GM23248 (cell line): Measurements from ENCODE around the gene TCF4. TPM values are rescaled to one million over a fixed set of nuclear protein-coding genes. Genes with fewer than 3 reads are reported as not detected.

Source experiments
- DNase-seq: peaks from one replicate; pipeline ENCODE4 v3.0.0-alpha.2; 2015
- H2AFZ ChIP-seq: fragments of 200-600 bp; sonication (generic); 2 replicates; pipeline ENCODE4 v1.6.1; 2016; ENCODE audit warnings: antibody characterized with exemption
- H3F3A ChIP-seq: fragments of 200-600 bp; sonication (generic); 2 replicates; pipeline ENCODE4 v1.6.1; 2016; ENCODE audit warnings: mild to moderate bottlenecking, antibody characterized with exemption, mixed run types; ENCODE audit not compliant: insufficient read depth
- H3K27ac ChIP-seq: fragments of 200-600 bp; sonication (generic); 2 replicates; pipeline ENCODE4 v1.5.1; 2016; ENCODE audit warnings: mild to moderate bottlenecking
- H3K27me3 ChIP-seq: fragments of 200-600 bp; sonication (generic); replicated peaks from 2 replicates; pipeline ENCODE4 v1.6.1; 2016; ENCODE audit warnings: mild to moderate bottlenecking; ENCODE audit not compliant: insufficient read depth
- H3K36me3 ChIP-seq: fragments of 200-600 bp; sonication (generic); 2 replicates; pipeline ENCODE4 v1.6.1; 2016; ENCODE audit warnings: low read depth, mild to moderate bottlenecking
- H3K4me1 ChIP-seq: fragments of 200-600 bp; sonication (generic); 2 replicates; pipeline ENCODE4 v1.6.1; 2016; ENCODE audit warnings: mild to moderate bottlenecking; ENCODE audit not compliant: insufficient read depth
- H3K4me2 ChIP-seq: fragments of 200-600 bp; sonication (generic); one replicate; pipeline ENCODE4 v1.6.1; 2016; ENCODE audit warnings: mild to moderate bottlenecking; ENCODE audit not compliant: unreplicated experiment
- H3K4me3 ChIP-seq: fragments of 200-600 bp; sonication (generic); 2 replicates; pipeline ENCODE4 v1.5.1; 2016; ENCODE audit warnings: mild to moderate bottlenecking
- H3K79me2 ChIP-seq: fragments of 200-600 bp; sonication (generic); 2 replicates; pipeline ENCODE4 v1.6.1; 2016; ENCODE audit warnings: mild to moderate bottlenecking; ENCODE audit not compliant: insufficient read depth
- H3K9ac ChIP-seq: fragments of 200-600 bp; sonication (generic); 2 replicates; pipeline ENCODE4 v1.6.1; 2016; ENCODE audit warnings: mild to moderate bottlenecking
- H3K9me2 ChIP-seq: fragments of 200-600 bp; sonication (generic); 2 replicates; pipeline ENCODE4 v1.6.1; 2016; ENCODE audit warnings: mixed run types, mild to moderate bottlenecking, moderate library complexity; ENCODE audit not compliant: insufficient read depth
- H3K9me3 ChIP-seq: fragments of 200-600 bp; sonication (generic); one replicate; pipeline ENCODE4 v1.6.1; 2017; ENCODE audit warnings: low read depth
- H4K20me1 ChIP-seq: fragments of 200-600 bp; sonication (generic); 2 replicates; pipeline ENCODE4 v1.6.0; 2016; ENCODE audit not compliant: insufficient read depth
- EZH2 ChIP-seq: fragments of 200-600 bp; sonication (generic); IDR thresholded peaks from 2 replicates; pipeline ENCODE4 v1.6.1; 2018; ENCODE audit warnings: antibody characterized with exemption, mild to moderate bottlenecking; ENCODE audit not compliant: insufficient read depth, poor library complexity, severe bottlenecking
- EZH2phosphoT487 ChIP-seq: fragments of 200-600 bp; sonication (generic); IDR thresholded peaks from 2 replicates; pipeline ENCODE4 v1.6.1; 2018; ENCODE audit warnings: antibody characterized with exemption, moderate library complexity, mild to moderate bottlenecking, low read depth; ENCODE audit not compliant: insufficient read depth
- WGBS, 2 experiments: methylation state at CpG; one replicate each; pipeline ENCODE4 v1.1.6; 2015 to 2017; ENCODE audit warnings: low lambda C conversion rate in 2 of 2, low coverage in 1 of 2; ENCODE audit errors: missing lambda C conversion rate in 2 of 2; 5-methylcytosine and 5-hydroxymethylcytosine counted together
- in situ Hi-C: fragments of 300-500 bp; cut with MboI; formaldehyde crosslinking; loops from 2 replicates; pipeline ENCODE4 v1.15.0; 2020
- polyA plus RNA-seq: library from polyadenylated mRNA; unstranded; fragments of >200 nt; fragmentation: Nextera tagmentation; extraction: Ambion mirVana; gene quantifications from 2 replicates; pipeline ENCODE4 v1.2.1, GENCODE V29; 2016
- total RNA-seq: library from RNA; depleted of rRNA; stranded (reverse); fragments of >200 nt; shearing (Covaris generic); gene quantifications from 2 replicates; pipeline ENCODE4 v1.2.3, GENCODE V29; 2014

TCF4 gene
- total and polyA plus RNA-seq, 2 experiments from 2014 or later: 54.5 to 59.3 TPM

- Histone ChIP-seq H3K79me2 (peaks cover 95% of the 10 kb centered on the region), H3F3A (peaks cover 4% of the 10 kb centered on the region; the same call in 1 of the 2 replicates), H3K27ac (no peak overlapping the region), H3K4me3 (no peak overlapping the region), H2AFZ (no peak overlapping the region), H3K27me3 (no peaks in the 10 kb centered on the region), H3K36me3 (no peaks in the 10 kb centered on the region), H3K9me3 (no peaks in the 10 kb centered on the region), H3K9me2 (no peaks in the 10 kb centered on the region), H3K9ac (no peak overlapping the region), H3K4me1 (no peaks in the 10 kb centered on the region), H4K20me1 (no peaks in the 10 kb centered on the region), H3K4me2 (no peak overlapping the region)
- DNase-seq: peak; percentile 47
- TF ChIP-seq EZH2 (no peak), EZH2phosphoT487 (no peak)
- in situ Hi-C loops: no loop called here
- WGBS, 2 experiments: 81 to 86% methylated on average over 1 of the region's 1 CpG
Observed at GRCh38 chr18:55452123-55452611, 135.8 kb downstream of the TCF4 start.

GRCh38 chr18:55449412-55450140 lies 138.4 kb downstream of the TCF4 start:
- Histone ChIP-seq H3K4me1 (no peaks in the 10 kb centered on the region), H3K27ac (no peak overlapping the region), H4K20me1 (no peaks in the 10 kb centered on the region), H3K4me2 (no peak overlapping the region), H3K36me3 (no peaks in the 10 kb centered on the region), H3K4me3 (no peak overlapping the region), H3K79me2 (peaks cover 92% of the 10 kb centered on the region), H3K9ac (no peak overlapping the region), H3K9me2 (no peaks in the 10 kb centered on the region), H3F3A (no peaks in the 10 kb centered on the region), H3K27me3 (no peaks in the 10 kb centered on the region), H2AFZ (no peak overlapping the region), H3K9me3 (no peaks in the 10 kb centered on the region)
- no peak for DNase-seq
- 76 to 78% methylated on average over 8 of the region's 8 CpGs for WGBS, 2 experiments
- TF ChIP-seq EZH2phosphoT487 (no peak), EZH2 (no peak)
- in situ Hi-C loops: no loop called here

- TF ChIP-seq EZH2 (no peak), EZH2phosphoT487 (no peak)
- Histone ChIP-seq H3K36me3 (no peaks in the 10 kb centered on the region), H3F3A (0 out of 2 replicates have a peak, but pooled peaks cover 3% of the 10 kb centered on the region), H3K27me3 (no peaks in the 10 kb centered on the region), H3K9ac (no peak overlapping the region), H3K79me2 (peaks cover 93% of the 10 kb centered on the region), H3K4me1 (no peaks in the 10 kb centered on the region), H3K27ac (no peak overlapping the region), H2AFZ (no peak overlapping the region), H3K4me2 (no peak overlapping the region), H4K20me1 (no peaks in the 10 kb centered on the region), H3K4me3 (no peak overlapping the region), H3K9me2 (no peaks in the 10 kb centered on the region), H3K9me3 (no peaks in the 10 kb centered on the region)
- WGBS, 2 experiments: 97 to 100% methylated on average over 4 of the region's 4 CpGs
- no peak for DNase-seq
- in situ Hi-C loops: no loop called here
Observed at GRCh38 chr18:55448420-55448819, 139.6 kb downstream of the TCF4 start.

- Histone ChIP-seq H3K4me1 (no peaks in the 10 kb centered on the region), H3K27ac (no peak overlapping the region), H3K27me3 (no peaks in the 10 kb centered on the region), H3K9ac (no peak overlapping the region), H3K9me3 (no peaks in the 10 kb centered on the region), H3K4me2 (no peak overlapping the region), H2AFZ (no peak overlapping the region), H3K79me2 (peaks cover 95% of the 10 kb centered on the region), H4K20me1 (no peaks in the 10 kb centered on the region), H3F3A (0 out of 2 replicates have a peak, but pooled peaks cover 4% of the 10 kb centered on the region), H3K36me3 (no peaks in the 10 kb centered on the region), H3K9me2 (no peaks in the 10 kb centered on the region), H3K4me3 (no peak overlapping the region)
- TF ChIP-seq EZH2: no peak
- 96 to 99% methylated on average over 3 of the region's 3 CpGs for WGBS, 2 experiments
- DNase-seq: no peak
- in situ Hi-C loops: no loop called here
Observed at GRCh38 chr18:55447672-55448018, 140.3 kb downstream of the TCF4 start.
